ENCODE results near the gene RNF208.

DNA sequence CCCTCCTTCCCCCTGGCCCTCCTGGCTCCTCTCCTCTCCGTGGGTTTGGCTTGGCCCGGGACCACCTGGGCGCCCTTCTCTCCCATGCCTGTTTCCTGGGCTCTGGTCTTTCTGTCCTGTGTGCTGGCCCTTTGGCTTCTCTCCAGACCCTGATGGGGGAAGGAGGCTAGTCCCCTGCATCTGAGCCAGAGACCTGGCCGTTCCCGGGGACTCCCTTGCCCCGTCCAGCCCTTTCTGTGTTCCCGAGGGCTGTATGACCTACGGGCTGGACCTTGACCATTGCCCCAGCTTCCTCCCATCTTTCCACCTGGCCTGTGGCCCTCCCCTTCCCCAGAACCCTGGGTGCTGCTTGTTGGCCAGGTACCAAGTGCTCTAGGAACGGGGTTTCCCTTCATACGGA, 41.5 kb upstream of the RNF208 start:
- TF ChIP-seq, protein P1, sequence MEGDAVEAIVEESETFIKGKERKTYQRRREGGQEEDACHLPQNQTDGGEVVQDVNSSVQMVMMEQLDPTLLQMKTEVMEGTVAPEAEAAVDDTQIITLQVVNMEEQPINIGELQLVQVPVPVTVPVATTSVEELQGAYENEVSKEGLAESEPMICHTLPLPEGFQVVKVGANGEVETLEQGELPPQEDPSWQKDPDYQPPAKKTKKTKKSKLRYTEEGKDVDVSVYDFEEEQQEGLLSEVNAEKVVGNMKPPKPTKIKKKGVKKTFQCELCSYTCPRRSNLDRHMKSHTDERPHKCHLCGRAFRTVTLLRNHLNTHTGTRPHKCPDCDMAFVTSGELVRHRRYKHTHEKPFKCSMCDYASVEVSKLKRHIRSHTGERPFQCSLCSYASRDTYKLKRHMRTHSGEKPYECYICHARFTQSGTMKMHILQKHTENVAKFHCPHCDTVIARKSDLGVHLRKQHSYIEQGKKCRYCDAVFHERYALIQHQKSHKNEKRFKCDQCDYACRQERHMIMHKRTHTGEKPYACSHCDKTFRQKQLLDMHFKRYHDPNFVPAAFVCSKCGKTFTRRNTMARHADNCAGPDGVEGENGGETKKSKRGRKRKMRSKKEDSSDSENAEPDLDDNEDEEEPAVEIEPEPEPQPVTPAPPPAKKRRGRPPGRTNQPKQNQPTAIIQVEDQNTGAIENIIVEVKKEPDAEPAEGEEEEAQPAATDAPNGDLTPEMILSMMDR (conservative IDR thresholded peaks at IDR 0.05; ENCODE audit: low read length) = no peak
- no peak for TF ChIP-seq EZH2phosphoT487 (IDR thresholded peaks at IDR 0.05; ENCODE audit: borderline replicate concordance)
